Measurements from ENCODE around the gene ELOVL7. TPM values are rescaled to one million over a fixed set of nuclear protein-coding genes. Genes with fewer than 3 reads are reported as not detected.

The ELOVL7 gene
- total and polyA plus RNA-seq, 2 donors (not counting 1 experiment from before 2014, with no cell fraction given), result 0.21 to 0.54 TPM

- ChIA-PET POLR2A (no interaction called here), CTCF (no interaction called here)
- Histone ChIP-seq H2AFZ (ENCODE audit: insufficient read depth, low read depth, low read length, poor library complexity, severe bottlenecking) (no peak overlapping the region), H3K4me2 (replicated peaks; ENCODE audit: low read depth, low read length, poor library complexity, severe bottlenecking) (no peak overlapping the region), H4K20me1 (ENCODE audit: control insufficient read depth, insufficient read depth, low read length, poor library complexity, severe bottlenecking) (no peaks in the 10 kb centered on the region), H3K36me3 (replicated peaks in 1 of 2; ENCODE audit: control extremely low read depth in 1 of 2, control insufficient read depth in 1 of 2, extremely low read depth in 1 of 2, insufficient read depth in 2 of 2, low read length in 1 of 2) (no peaks in the 10 kb centered on the region), H3K79me2 (ENCODE audit: control insufficient read depth, insufficient read depth, low read length) (no peaks in the 10 kb centered on the region), H3K9me3 (ENCODE audit: control extremely low read depth in 1 of 3, control insufficient read depth in 2 of 3, insufficient read depth in 1 of 3, low read length in 2 of 3) (no peaks in the 10 kb centered on the region), H3K4me1 (ENCODE audit: control insufficient read depth in 2 of 2, insufficient read depth in 2 of 2, low read length in 2 of 2) (no peaks in the 10 kb centered on the region), H3K27ac (ENCODE audit: low read length in 2 of 2) (no peak overlapping the region), H3K9ac (ENCODE audit: low read length) (no peak overlapping the region), H3K4me3 (ENCODE audit: control extremely low read depth in 1 of 5, extremely low read depth in 1 of 5, insufficient read depth in 1 of 5, low read depth in 2 of 5, low read length in 4 of 5) (no peak overlapping the region), H3K27me3 (replicated peaks in 1 of 4; ENCODE audit: control extremely low read depth in 1 of 4, control insufficient read depth in 3 of 4, insufficient read depth in 4 of 4, low read length in 3 of 4) (no peaks in the 10 kb centered on the region)
- ATAC-seq (ENCODE audit: low read depth) (no peak), DNase-seq (no peak)
- no peaks in the 10 kb centered on the region for H3K9me3 Mint-ChIP-seq (ENCODE audit: insufficient read depth)
- WGBS (ENCODE audit: insufficient coverage), result 100% methylated on average over 2 of the region's 2 CpGs
- no peak overlapping the region for H3K27ac Mint-ChIP-seq
- intact Hi-C loops (cut with micrococcal nuclease), result no loop called here
- H3K27me3 Mint-ChIP-seq, result peaks cover 5% of the 10 kb centered on the region
- TF ChIP-seq EZH2 (IDR thresholded peaks at IDR 0.05; ENCODE audit: borderline replicate concordance, insufficient read depth, low read depth, low read length, poor library complexity, severe bottlenecking), result no peak
- TF ChIP-seq CTCF (IDR thresholded peaks at IDR 0.05), result no peak
- no peak overlapping the region for H3K4me3 Mint-ChIP-seq
- H3K4me1 Mint-ChIP-seq, result no peaks in the 10 kb centered on the region
These were observed 49.4 kb downstream of the ELOVL7 start for GRCh38 chr5:60794691-60795090.

GRCh38 chr5:60792438-60792837 is 51.6 kb downstream of the ELOVL7 start:
- Histone ChIP-seq H3K4me1 (ENCODE audit: control insufficient read depth in 2 of 2, insufficient read depth in 2 of 2, low read length in 2 of 2) (no peaks in the 10 kb centered on the region), H3K27ac (ENCODE audit: low read length in 2 of 2) (no peak overlapping the region), H3K4me2 (replicated peaks; ENCODE audit: low read depth, low read length, poor library complexity, severe bottlenecking) (no peak overlapping the region), H3K79me2 (ENCODE audit: control insufficient read depth, insufficient read depth, low read length) (no peaks in the 10 kb centered on the region), H4K20me1 (ENCODE audit: control insufficient read depth, insufficient read depth, low read length, poor library complexity, severe bottlenecking) (no peaks in the 10 kb centered on the region), H3K27me3 (replicated peaks in 1 of 4; ENCODE audit: control extremely low read depth in 1 of 4, control insufficient read depth in 3 of 4, insufficient read depth in 4 of 4, low read length in 3 of 4) (no peaks in the 10 kb centered on the region), H3K4me3 (ENCODE audit: control extremely low read depth in 1 of 5, extremely low read depth in 1 of 5, insufficient read depth in 1 of 5, low read depth in 2 of 5, low read length in 4 of 5) (no peak overlapping the region), H2AFZ (ENCODE audit: insufficient read depth, low read depth, low read length, poor library complexity, severe bottlenecking) (no peak overlapping the region), H3K36me3 (replicated peaks in 1 of 2; ENCODE audit: control extremely low read depth in 1 of 2, control insufficient read depth in 1 of 2, extremely low read depth in 1 of 2, insufficient read depth in 2 of 2, low read length in 1 of 2) (no peaks in the 10 kb centered on the region), H3K9ac (ENCODE audit: low read length) (no peak overlapping the region), H3K9me3 (ENCODE audit: control extremely low read depth in 1 of 3, control insufficient read depth in 2 of 3, insufficient read depth in 1 of 3, low read length in 2 of 3) (no peaks in the 10 kb centered on the region)
- TF ChIP-seq EZH2 (IDR thresholded peaks at IDR 0.05; ENCODE audit: borderline replicate concordance, insufficient read depth, low read depth, low read length, poor library complexity, severe bottlenecking) (no peak), CTCF (IDR thresholded peaks at IDR 0.05) (no peak)
- Mint-ChIP-seq H3K27me3 (peaks cover 8% of the 10 kb centered on the region), H3K9me3 (ENCODE audit: insufficient read depth) (no peaks in the 10 kb centered on the region), H3K4me1 (no peaks in the 10 kb centered on the region), H3K27ac (no peak overlapping the region), H3K4me3 (no peak overlapping the region)
- intact Hi-C loops (cut with micrococcal nuclease), result no loop called here
- no peak for ATAC-seq (ENCODE audit: low read depth)
- ChIA-PET CTCF (no interaction called here), POLR2A (no interaction called here)
- no peak for DNase-seq
- WGBS (ENCODE audit: insufficient coverage), result 100% methylated on average over 2 of the region's 2 CpGs
